Psoas muscle (tissue), 8 donors: ENCODE results near the gene TMEM108. TPM values are rescaled to one million over a fixed set of nuclear protein-coding genes. Genes with fewer than 3 reads are reported as not detected.
A peak's percentile ranks its signal among the peaks of the same experiment; 100 is the strongest.

ENCODE experiments used
- ATAC-seq, 4 donors: fragments of 200-7000 bp; cut with Tn5 transposase; one replicate each; pipeline ENCODE4 v1.9.1; 2020; ENCODE audit warnings: moderate library complexity in 3 of 4, mild to moderate bottlenecking in 2 of 4
- DNase-seq, 2 donors: peaks; one replicate each; pipeline ENCODE4 v3.0.0-alpha.2; 2020
- H3K27ac ChIP-seq: fragments of 200-600 bp; one replicate; pipeline ENCODE4 v1.8.0; 2022
- H3K27me3 ChIP-seq, 3 donors: fragments of 200-600 bp in 1 of 3; one replicate each; pipeline versions ENCODE4 v1.6.1 to v1.8.0; 2013 to 2022; ENCODE audit warnings: low read length in 2 of 3, mild to moderate bottlenecking in 2 of 3, moderate library complexity in 1 of 3; ENCODE audit not compliant: insufficient read depth in 3 of 3
- H3K36me3 ChIP-seq, 2 donors: fragments of 200-600 bp in 1 of 2; one replicate each; pipeline versions ENCODE4 v1.6.1 to v1.8.0; 2013 to 2022; ENCODE audit warnings: low read depth in 1 of 2, mild to moderate bottlenecking in 1 of 2, moderate library complexity in 1 of 2; ENCODE audit not compliant: insufficient read depth in 1 of 2
- H3K4me1 ChIP-seq: fragments of 200-600 bp; one replicate; pipeline ENCODE4 v1.8.0; 2022
- H3K4me3 ChIP-seq: fragments of 200-600 bp; one replicate; pipeline ENCODE4 v1.8.0; 2022; ENCODE audit warnings: mild to moderate bottlenecking
- H3K9me3 ChIP-seq: fragments of 200-600 bp; one replicate; pipeline ENCODE4 v1.8.0; 2022
- CTCF ChIP-seq: fragments of 200-600 bp; IDR thresholded peaks from one replicate; pipeline ENCODE4 v1.8.0; 2022; ENCODE audit warnings: antibody characterized with exemption
- WGBS, 3 donors: extraction: QIAGEN DNeasy Blood & Tissue Kit; methylation state at CpG; one replicate each; pipeline versions ENCODE4 v1.1.6 to v1.1.7; 2013; 5-methylcytosine and 5-hydroxymethylcytosine counted together
- intact Hi-C, 2 donors: fragments of 100-400 bp; cut with DNase I; formaldehyde crosslinking; loops; one replicate each; pipeline versions ENCODE4 v1.11.0 to v1.14.2; 2022
- polyA plus RNA-seq, 3 donors: library from polyadenylated mRNA; stranded (reverse); fragments of 200-250 nt; gene quantifications; one replicate each; pipeline ENCODE4 v1.2.3, GENCODE V29; 2013
- total RNA-seq, 4 donors: library from RNA; stranded (reverse); fragmentation: NEBNext Ultra II Directional in 2 of 4; extraction: Animal tissue kit (Norgen Biotek cat#: 25700) in 2 of 4; gene quantifications; one replicate each; pipeline versions ENCODE4 v1.2.1 to v1.2.4, GENCODE V29; 2021 to 2023
- donor health status: healthy with polysubstance abuse.
- donor health status: DM: no; HTN: no; CAD: no; lungs with moderate emphysema.
- donor health status: Bipolar disorder and iron deficiency.
- donor health status: healthy.
- donor health status: DM: yes; HTN: yes; CAD: no.
- donor health status: DM: no; HTN: no; CAD: no.
- donor health status: DM: no; HTN: no; CAD: no.
- donor health status: DM: yes; HTN: yes; CAD: no.

TMEM108 gene
- total and polyA plus RNA-seq, 7 donors: 2.4 to 10.5 (median 6.5) TPM

GRCh38 chr3:133209871-133210550 lies 171.8 kb downstream of the TMEM108 start:
- ATAC-seq: no peak
- Histone ChIP-seq H3K27ac (no peak overlapping the region), H3K4me1 (no peaks in the 10 kb centered on the region), H3K36me3 (no peaks in the 10 kb centered on the region), H3K4me3 (no peak overlapping the region), H3K9me3 (no peaks in the 10 kb centered on the region), H3K27me3 (no peaks in the 10 kb centered on the region)
- no peak for TF ChIP-seq CTCF
- 80 to 87% (median 86%) methylated on average over 1 of the region's 1 CpG for WGBS, 3 donors
- intact Hi-C loops: no loop called here
- no peak for DNase-seq

DNA sequence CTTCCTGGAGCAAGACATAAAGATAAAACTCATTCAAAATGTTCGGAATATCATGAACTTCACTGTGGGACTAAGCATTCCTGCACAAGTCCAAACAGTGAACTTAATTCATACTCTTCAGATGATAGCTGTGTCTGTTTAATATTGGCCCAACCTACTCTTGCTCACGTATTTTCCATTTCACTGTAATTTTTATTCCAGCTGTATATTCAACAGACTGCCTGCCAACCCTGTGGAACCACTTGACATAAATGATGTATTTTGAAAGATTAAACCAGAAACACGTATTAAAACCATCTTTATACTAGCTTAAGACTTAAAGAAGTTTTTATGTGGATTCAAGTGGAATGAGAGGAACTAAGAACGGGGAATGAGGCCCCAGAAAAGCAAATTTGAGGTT lies 172.5 kb downstream of the TMEM108 start:
- intact Hi-C loops: no loop called here
- Histone ChIP-seq H3K4me3 (no peak overlapping the region), H3K27ac (no peak overlapping the region)

DNA sequence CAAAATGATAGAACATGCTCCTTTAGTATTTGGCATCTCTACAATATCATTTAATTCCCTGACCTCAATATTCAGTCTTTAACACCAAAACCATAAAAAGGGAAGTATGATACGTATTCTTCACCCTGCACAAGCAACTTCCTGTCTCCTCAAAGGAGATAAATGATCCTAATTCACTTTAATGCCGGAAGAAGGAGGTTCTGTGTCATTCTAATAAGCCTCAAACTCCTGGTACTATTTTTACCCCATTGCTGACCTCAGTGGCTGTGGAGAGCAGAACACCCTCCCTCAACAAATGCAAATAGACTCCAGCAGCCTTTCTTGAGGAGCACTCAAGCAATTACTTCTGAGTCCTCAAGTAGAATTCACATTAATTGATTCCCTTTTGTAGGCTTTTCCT lies 173.3 kb downstream of the TMEM108 start:
- Histone ChIP-seq H3K27ac (no peak overlapping the region), H3K27me3 (no peaks in the 10 kb centered on the region), H3K36me3 (no peaks in the 10 kb centered on the region), H3K9me3 (no peaks in the 10 kb centered on the region), H3K4me3 (no peak overlapping the region), H3K4me1 (no peaks in the 10 kb centered on the region)
- no peak for DNase-seq
- intact Hi-C loops: no loop called here
- no peak for TF ChIP-seq CTCF
- peak in 2 of 4 donors; percentile 49 to 51 for ATAC-seq
- 25 to 35% (median 27%) methylated on average over 2 of the region's 2 CpGs for WGBS, 3 donors

More for the DNA sequence above, 172.5 kb downstream of the TMEM108 start:
- Histone ChIP-seq H3K9me3 (no peaks in the 10 kb centered on the region), H3K36me3 (no peaks in the 10 kb centered on the region), H3K4me1 (no peaks in the 10 kb centered on the region), H3K27me3 (no peaks in the 10 kb centered on the region)
- 84 to 86% (median 85%) methylated on average over 4 of the region's 4 CpGs for WGBS, 3 donors
- no peak for TF ChIP-seq CTCF
- no peak for ATAC-seq
- DNase-seq: no peak

GRCh38 chr3:133211856-133212255 lies 173.7 kb downstream of the TMEM108 start:
- Histone ChIP-seq H3K4me3 (no peak overlapping the region), H3K4me1 (no peaks in the 10 kb centered on the region), H3K9me3 (no peaks in the 10 kb centered on the region), H3K27me3 (no peaks in the 10 kb centered on the region), H3K27ac (no peak overlapping the region), H3K36me3 (no peaks in the 10 kb centered on the region)
- TF ChIP-seq CTCF: no peak
- DNase-seq (no peak), ATAC-seq (no peak)
- intact Hi-C loops: no loop called here

GRCh38 chr3:133213937-133214336 lies 175.7 kb downstream of the TMEM108 start:
- H3K27me3 ChIP-seq: no peaks in the 10 kb centered on the region
- H3K36me3 ChIP-seq: no peaks in the 10 kb centered on the region
- no peaks in the 10 kb centered on the region for H3K4me1 ChIP-seq
- ATAC-seq (no peak), DNase-seq (no peak)
- H3K27ac ChIP-seq: no peak overlapping the region
- no peak overlapping the region for H3K4me3 ChIP-seq
- no peak for TF ChIP-seq CTCF
- 69 to 82% (median 76%) methylated on average over 2 of the region's 2 CpGs for WGBS, 3 donors
- intact Hi-C loops: no loop called here
- peaks cover 3% of the 10 kb centered on the region for H3K9me3 ChIP-seq
